Esophagus squamous epithelium (tissue), 4 donors: ENCODE measurements around the gene METTL16.

Experiments
- POLR2A ChIP-seq, 4 donors: fragments of 450-650 bp; IDR thresholded peaks; one replicate each; pipeline ENCODE4 v1.6.1; 2017; ENCODE audit warnings: antibody characterized with exemption in 4 of 4, mild to moderate bottlenecking in 4 of 4, moderate library complexity in 3 of 4
- TF ChIP-seq, protein P1 (sequence below), 6 experiments: fragments of 450-650 bp in 4 of 6; fragments of 200-600 bp in 2 of 6; sonication (generic) in 2 of 6; IDR thresholded peaks; one replicate each; pipeline ENCODE4 v1.5.1; 2016 to 2019; ENCODE audit warnings: antibody characterized with exemption in 6 of 6, mild to moderate bottlenecking in 4 of 6, moderate library complexity in 4 of 6

DNA sequence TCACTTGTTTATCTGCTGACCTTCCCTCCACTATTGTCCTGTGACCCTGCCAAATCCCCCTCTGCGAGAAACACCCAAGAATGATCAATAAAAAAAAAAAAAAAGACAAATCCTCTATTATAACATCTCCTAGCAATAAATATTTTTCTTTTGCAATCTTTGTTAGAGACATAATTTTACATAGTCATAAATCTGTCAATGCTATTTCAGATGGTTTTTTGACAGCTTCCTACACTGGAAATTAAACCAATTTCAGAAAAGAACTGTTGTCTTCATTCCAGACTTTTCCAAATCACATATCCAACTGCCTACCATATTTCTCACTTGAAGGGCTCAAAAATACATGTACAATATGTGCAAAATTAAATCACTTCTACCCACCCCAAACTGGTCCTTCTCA is 3.7 kb downstream of the METTL16 start:
- TF ChIP-seq, protein P1, sequence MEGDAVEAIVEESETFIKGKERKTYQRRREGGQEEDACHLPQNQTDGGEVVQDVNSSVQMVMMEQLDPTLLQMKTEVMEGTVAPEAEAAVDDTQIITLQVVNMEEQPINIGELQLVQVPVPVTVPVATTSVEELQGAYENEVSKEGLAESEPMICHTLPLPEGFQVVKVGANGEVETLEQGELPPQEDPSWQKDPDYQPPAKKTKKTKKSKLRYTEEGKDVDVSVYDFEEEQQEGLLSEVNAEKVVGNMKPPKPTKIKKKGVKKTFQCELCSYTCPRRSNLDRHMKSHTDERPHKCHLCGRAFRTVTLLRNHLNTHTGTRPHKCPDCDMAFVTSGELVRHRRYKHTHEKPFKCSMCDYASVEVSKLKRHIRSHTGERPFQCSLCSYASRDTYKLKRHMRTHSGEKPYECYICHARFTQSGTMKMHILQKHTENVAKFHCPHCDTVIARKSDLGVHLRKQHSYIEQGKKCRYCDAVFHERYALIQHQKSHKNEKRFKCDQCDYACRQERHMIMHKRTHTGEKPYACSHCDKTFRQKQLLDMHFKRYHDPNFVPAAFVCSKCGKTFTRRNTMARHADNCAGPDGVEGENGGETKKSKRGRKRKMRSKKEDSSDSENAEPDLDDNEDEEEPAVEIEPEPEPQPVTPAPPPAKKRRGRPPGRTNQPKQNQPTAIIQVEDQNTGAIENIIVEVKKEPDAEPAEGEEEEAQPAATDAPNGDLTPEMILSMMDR (IDR thresholded peaks at IDR 0.05) = no peak
- TF ChIP-seq POLR2A (IDR thresholded peaks at IDR 0.05) = no peak
